Gastrocnemius medialis (tissue), 4 donors: ENCODE measurements around the gene HRH2. TPM values are rescaled to one million over a fixed set of nuclear protein-coding genes. Genes with fewer than 3 reads are reported as not detected.

ENCODE experiments used
- ATAC-seq, 2 donors: fragments of 150-250 bp; one replicate each; pipeline ENCODE4 v1.9.1; 2016
- DNase-seq, 2 donors: peaks; one replicate each; pipeline ENCODE4 v3.0.0-alpha.2; 2019
- H3K27ac ChIP-seq, 4 donors: fragments of 200-600 bp; sonication (generic); 1 replicate in 1 of 4; 2 replicates in 3 of 4; pipeline ENCODE4 v1.5.1; 2016 to 2018; ENCODE audit warnings: mild to moderate bottlenecking in 2 of 4, moderate library complexity in 1 of 4
- H3K27me3 ChIP-seq, 3 donors: fragments of 200-600 bp; sonication (generic) in 2 of 3; 1 replicate in 1 of 3; 2 replicates in 2 of 3; pipeline versions ENCODE4 v1.5.1 to v1.6.0; 2016 to 2019; ENCODE audit warnings: mild to moderate bottlenecking in 1 of 3, moderate library complexity in 1 of 3
- H3K36me3 ChIP-seq, 2 donors: fragments of 200-600 bp; sonication (generic) in 1 of 2; one replicate each; pipeline ENCODE4 v1.5.1; 2017 to 2018
- H3K4me1 ChIP-seq, 2 donors: fragments of 200-600 bp; sonication (generic) in 1 of 2; one replicate each; pipeline ENCODE4 v1.5.1; 2016 to 2017; ENCODE audit warnings: mild to moderate bottlenecking in 2 of 2
- H3K4me3 ChIP-seq, 4 donors: fragments of 200-600 bp; sonication (generic) in 3 of 4; 1 replicate in 1 of 4; 2 replicates in 3 of 4; pipeline ENCODE4 v1.5.1; 2016 to 2019; ENCODE audit warnings: mild to moderate bottlenecking in 2 of 4
- H3K9me3 ChIP-seq, 3 donors: fragments of 200-600 bp; sonication (generic) in 2 of 3; 1 replicate in 1 of 3; 2 replicates in 2 of 3; pipeline ENCODE4 v1.5.1; 2016 to 2019
- CTCF ChIP-seq, 5 experiments: fragments of 450-650 bp in 3 of 5; fragments of 200-600 bp in 2 of 5; sonication (generic) in 2 of 5; IDR thresholded peaks in 4 of 5; conservative IDR thresholded peaks in 1 of 5; 1 replicate in 4 of 5; 2 replicates in 1 of 5; pipeline ENCODE4 v1.5.1; 2016 to 2019; ENCODE audit warnings: antibody characterized with exemption in 5 of 5, mild to moderate bottlenecking in 3 of 5, moderate library complexity in 3 of 5
- POLR2A ChIP-seq, 2 donors: fragments of 450-650 bp; IDR thresholded peaks; one replicate each; pipeline ENCODE4 v1.6.1; 2017; ENCODE audit warnings: antibody characterized with exemption in 2 of 2, mild to moderate bottlenecking in 2 of 2, moderate library complexity in 2 of 2
- in situ Hi-C, 4 donors: fragments of 200-750 bp; cut with MboI; loops; one replicate each; pipeline versions ENCODE4 v1.15.0 to v1.8.0; 2017; ENCODE audit warnings: low sequenced_read_pairs in 4 of 4
- intact Hi-C: fragments of 100-400 bp; cut with DNase I; formaldehyde crosslinking; loops from one replicate; pipeline ENCODE4 v1.15.1; 2023; ENCODE audit warnings: low total_unique reads
- total RNA-seq, 4 donors: library from RNA; depleted of rRNA; stranded (reverse); fragments of >200 nt; gene quantifications; one replicate each; pipeline versions ENCODE4 v1.1.0 to v1.2.3, GENCODE V29; 2016

The HRH2 gene
- total RNA-seq, 4 donors from 2014 or later = 0.44 to 1.6 (median 0.76) TPM

- no peak for DNase-seq
Observed at GRCh38 chr5:175627005-175627404, 30.9 kb upstream of the HRH2 start.

GRCh38 chr5:175627739-175628138 is 30.1 kb upstream of the HRH2 start:
- ATAC-seq = no peak
- no peaks in the 10 kb centered on the region for H3K27me3 ChIP-seq
- intact Hi-C loops = no loop called here
- peaks cover 0 to 3% (median 0%) of the 10 kb centered on the region in 3 donors for H3K9me3 ChIP-seq
- H3K27ac ChIP-seq = no peak overlapping the region
- in situ Hi-C loops = no loop called here
- no peak overlapping the region for H3K4me3 ChIP-seq
- H3K4me1 ChIP-seq = no peaks in the 10 kb centered on the region
- no peak for DNase-seq
- no peak for TF ChIP-seq CTCF (IDR thresholded peaks at IDR 0.05 in 4 of 5, conservative IDR thresholded peaks at IDR 0.05 in 1 of 5)
- TF ChIP-seq POLR2A (IDR thresholded peaks at IDR 0.05) = no peak
- no peaks in the 10 kb centered on the region for H3K36me3 ChIP-seq

More at GRCh38 chr5:175627005-175627404, 30.9 kb upstream of the HRH2 start:
- Histone ChIP-seq H3K36me3 (no peaks in the 10 kb centered on the region), H3K9me3 (peaks cover 0 to 3% (median 0%) of the 10 kb centered on the region in 3 donors), H3K4me1 (no peaks in the 10 kb centered on the region), H3K27ac (no peak overlapping the region), H3K4me3 (no peak overlapping the region), H3K27me3 (no peaks in the 10 kb centered on the region)
- no peak for ATAC-seq
- TF ChIP-seq CTCF (IDR thresholded peaks at IDR 0.05 in 4 of 5, conservative IDR thresholded peaks at IDR 0.05 in 1 of 5) = no peak
- TF ChIP-seq POLR2A (IDR thresholded peaks at IDR 0.05) = no peak
- in situ Hi-C loops (no loop called here), intact Hi-C loops (no loop called here)

- no peaks in the 10 kb centered on the region for H3K4me1 ChIP-seq
- in situ Hi-C loops (no loop called here), intact Hi-C loops (no loop called here)
- no peaks in the 10 kb centered on the region for H3K27me3 ChIP-seq
- H3K9me3 ChIP-seq = peaks cover 0 to 3% (median 0%) of the 10 kb centered on the region in 3 donors
- DNase-seq (no peak), ATAC-seq (no peak)
- no peak overlapping the region for H3K27ac ChIP-seq
- no peak for TF ChIP-seq POLR2A (IDR thresholded peaks at IDR 0.05)
- no peak for TF ChIP-seq CTCF (IDR thresholded peaks at IDR 0.05 in 4 of 5, conservative IDR thresholded peaks at IDR 0.05 in 1 of 5)
- H3K36me3 ChIP-seq = no peaks in the 10 kb centered on the region
- H3K4me3 ChIP-seq = no peak overlapping the region
Observed at GRCh38 chr5:175628668-175629067, 29.2 kb upstream of the HRH2 start.

- no peak overlapping the region for H3K27ac ChIP-seq
- H3K27me3 ChIP-seq = no peaks in the 10 kb centered on the region
- in situ Hi-C loops = no loop called here
- DNase-seq (no peak), ATAC-seq (no peak)
- H3K4me1 ChIP-seq = no peaks in the 10 kb centered on the region
- no peak overlapping the region for H3K4me3 ChIP-seq
- peaks cover 0 to 3% (median 0%) of the 10 kb centered on the region in 3 donors for H3K9me3 ChIP-seq
- TF ChIP-seq CTCF (IDR thresholded peaks at IDR 0.05 in 4 of 5, conservative IDR thresholded peaks at IDR 0.05 in 1 of 5) (no peak), POLR2A (IDR thresholded peaks at IDR 0.05) (no peak)
- intact Hi-C loops = no loop called here
- no peaks in the 10 kb centered on the region for H3K36me3 ChIP-seq
Observed at GRCh38 chr5:175629261-175629660, 28.6 kb upstream of the HRH2 start.

- no peaks in the 10 kb centered on the region for H3K36me3 ChIP-seq
- peaks cover 0 to 3% (median 0%) of the 10 kb centered on the region in 3 donors for H3K9me3 ChIP-seq
- H3K4me3 ChIP-seq = no peak overlapping the region
- H3K27me3 ChIP-seq = no peaks in the 10 kb centered on the region
- in situ Hi-C loops = no loop called here
- H3K4me1 ChIP-seq = no peaks in the 10 kb centered on the region
- no peak for ATAC-seq
- H3K27ac ChIP-seq = no peak overlapping the region
- DNase-seq = no peak
- intact Hi-C loops = no loop called here
- TF ChIP-seq POLR2A (IDR thresholded peaks at IDR 0.05) = no peak
- no peak for TF ChIP-seq CTCF (IDR thresholded peaks at IDR 0.05 in 4 of 5, conservative IDR thresholded peaks at IDR 0.05 in 1 of 5)
Observed at GRCh38 chr5:175629793-175630192, 28.1 kb upstream of the HRH2 start.
